ENCODE results near the gene CTTNBP2NL.

- TF ChIP-seq GATA1 (IDR thresholded peaks at IDR 0.05; ENCODE audit: low read depth, low read length) (no peak), POLR2A (IDR thresholded peaks at IDR 0.05; ENCODE audit: low read length) (no peak)
Observed at GRCh38 chr1:112431038-112431437, 35.0 kb downstream of the CTTNBP2NL start.

All from erythroblast (primary cell).